Embryonic facial prominence (tissue), 1 donor: ENCODE results near the gene ADAT1.
"Not testable (repeated sequence)": the region's sequence is repeated elsewhere in the genome, so short reads cannot be mapped to it uniquely, and the experiment has no call there.

Experiments
- DNase-seq: peaks from one replicate; pipeline ENCODE4 v3.0.0-alpha.2; 2016; ENCODE audit errors: extremely low spot score

Gene ADAT1

DNA sequence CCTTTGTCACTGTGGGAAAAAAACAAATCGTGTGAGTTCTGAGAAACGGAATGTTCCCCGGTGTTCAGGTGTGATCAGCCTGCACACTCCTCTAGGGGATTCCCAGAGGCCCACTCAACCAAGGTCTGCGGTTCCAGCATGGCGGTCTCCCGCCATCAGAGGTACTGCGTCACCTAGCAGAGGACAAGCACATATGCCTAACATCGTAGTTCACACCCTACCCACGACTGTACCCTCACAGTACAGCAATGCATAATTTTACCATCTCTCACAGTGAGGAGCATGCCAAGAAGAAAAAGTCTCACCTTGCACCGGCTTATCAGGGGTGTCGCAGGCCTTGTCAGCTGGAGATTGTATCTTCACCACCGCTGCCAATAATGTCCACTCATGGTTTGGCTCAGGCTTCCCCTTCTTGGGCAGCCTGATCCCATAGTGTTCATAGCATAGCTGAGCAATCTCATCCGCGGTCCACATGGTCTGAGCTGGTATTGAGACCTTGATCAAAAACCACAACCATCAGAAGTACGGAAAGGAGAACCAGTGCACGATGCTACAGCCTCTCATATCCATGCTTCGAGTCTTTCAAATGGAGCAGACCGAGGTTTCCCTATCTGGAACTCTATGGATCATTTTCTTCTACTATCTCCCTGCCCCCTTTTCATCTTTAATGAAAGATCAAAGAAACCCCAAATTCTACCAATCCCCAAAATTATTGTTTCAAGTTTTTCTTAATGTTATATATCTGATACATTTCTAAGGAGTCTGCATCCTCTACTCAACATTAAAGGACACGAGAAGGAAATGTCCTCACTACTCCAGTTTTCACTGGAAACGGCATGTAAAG is 2.5 kb downstream of the ADAT1 start:
- no peak for DNase-seq

DNA sequence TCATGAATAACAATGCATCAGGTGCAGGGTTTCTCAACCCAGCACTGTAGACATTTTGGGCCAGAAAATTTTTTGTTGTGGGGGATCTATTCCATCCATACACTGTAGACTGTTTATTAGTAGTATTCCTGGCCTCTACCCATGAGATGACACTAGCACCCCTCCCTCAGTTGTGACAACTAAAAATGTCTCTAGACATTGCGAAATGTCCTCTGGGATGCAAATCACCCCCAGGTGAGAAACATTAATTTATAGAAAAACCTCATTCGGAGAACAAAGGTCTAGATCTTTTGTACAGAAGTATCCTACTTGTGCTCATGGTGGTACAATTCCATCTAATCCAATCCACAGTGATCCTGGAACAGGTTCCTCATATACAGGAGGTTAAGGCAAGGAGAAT is 4.3 kb downstream of the ADAT1 start:
- DNase-seq, result no peak

DNA sequence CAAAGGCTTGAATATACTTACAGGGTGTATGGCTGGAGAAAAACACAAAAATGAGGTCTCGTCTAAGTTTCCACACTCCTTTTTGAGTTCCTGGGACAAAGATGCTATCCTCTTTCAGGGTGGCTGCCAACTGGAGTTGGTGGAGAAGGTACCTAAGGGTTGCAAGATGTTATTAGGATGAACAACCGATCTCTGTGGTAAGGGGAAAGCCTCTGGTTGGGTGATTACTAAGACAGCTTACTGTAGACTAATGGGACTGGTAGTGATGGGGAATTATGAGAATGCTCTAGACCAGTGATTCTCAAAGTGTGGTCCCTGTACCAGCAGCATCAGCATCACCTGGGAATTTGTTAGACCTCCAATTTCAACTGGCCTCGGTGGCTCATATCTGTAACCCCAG is 6.0 kb downstream of the ADAT1 start:
- DNase-seq, result no peak

DNA sequence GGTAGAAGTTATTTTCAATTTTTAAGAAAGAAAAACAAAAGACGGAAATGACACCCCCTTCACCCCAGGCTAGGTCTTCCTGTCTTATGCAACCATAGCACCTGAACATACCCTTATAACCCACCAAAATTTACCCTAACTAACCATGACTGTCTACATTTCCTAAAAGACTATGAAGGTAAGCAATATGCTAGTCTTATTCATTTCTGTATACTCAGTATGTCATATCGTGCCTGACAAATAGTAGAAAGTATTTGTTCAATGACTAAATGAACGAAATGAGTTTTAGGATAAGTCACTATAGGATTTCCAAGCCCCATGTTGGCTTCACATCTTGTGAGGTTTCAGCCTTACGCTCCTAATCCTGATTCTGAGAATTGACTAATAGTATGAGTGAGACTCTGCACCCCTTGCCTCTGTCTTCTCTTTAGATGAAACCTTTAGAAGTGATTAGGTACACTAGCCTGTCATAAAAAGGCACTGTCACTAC is 6.5 kb downstream of the ADAT1 start:
- DNase-seq, result no peak

DNA sequence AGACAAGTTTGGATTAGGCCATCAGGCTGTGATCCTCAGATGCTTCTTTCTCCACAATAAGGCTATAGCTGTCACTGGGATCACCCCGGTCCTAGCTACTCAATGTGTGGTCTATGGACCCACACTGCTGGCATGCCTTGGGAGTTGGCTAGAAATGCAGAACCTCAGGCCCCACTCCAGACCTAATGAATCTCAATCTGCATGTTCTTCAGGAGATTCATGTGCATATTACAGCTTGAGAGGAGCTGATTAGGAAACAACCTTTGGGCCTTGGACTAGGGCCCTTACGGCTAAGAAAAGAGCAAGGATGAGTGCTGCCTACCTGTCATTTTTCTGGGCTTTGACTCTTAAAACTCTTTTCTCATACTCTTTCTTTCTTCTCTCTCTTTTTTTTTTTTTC is 7.5 kb downstream of the ADAT1 start:
- no peak for DNase-seq

GRCh38 chr16:75614066-75614897 is 8.8 kb downstream of the ADAT1 start:
- no peak for DNase-seq

GRCh38 chr16:75606507-75606906 is 16.6 kb downstream of the ADAT1 start:
- no peak for DNase-seq

DNA sequence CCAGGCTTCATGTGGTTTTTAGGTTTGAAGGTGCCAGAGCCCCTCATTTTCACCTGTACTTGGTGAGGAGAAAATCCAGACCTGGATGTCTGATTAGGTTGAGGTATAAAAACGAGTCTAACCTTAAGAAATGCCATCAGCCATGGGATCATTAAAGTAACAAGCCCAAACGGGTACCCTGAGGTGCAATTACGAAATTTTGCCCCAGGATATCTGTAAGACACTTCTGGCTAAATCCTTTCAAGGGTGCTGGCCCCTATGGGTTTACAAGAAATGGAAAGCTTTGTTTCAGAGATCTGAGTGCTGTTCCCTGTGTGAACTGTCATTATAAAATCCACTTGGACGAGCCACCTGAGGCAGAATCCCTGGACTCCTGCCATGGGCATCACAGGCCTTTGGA is 19.8 kb downstream of the ADAT1 start:
- DNase-seq, result no peak

- no peak for DNase-seq
Observed at GRCh38 chr16:75599452-75600277, 23.4 kb downstream of the ADAT1 start.

GRCh38 chr16:75593825-75594820 is 29.0 kb downstream of the ADAT1 start:
- DNase-seq, result no peak

- no peak for DNase-seq
Observed at GRCh38 chr16:75593308-75593707, 29.8 kb downstream of the ADAT1 start.

- not testable (repeated sequence) for DNase-seq
Observed at GRCh38 chr16:75591927-75592326, 31.2 kb downstream of the ADAT1 start.

DNA sequence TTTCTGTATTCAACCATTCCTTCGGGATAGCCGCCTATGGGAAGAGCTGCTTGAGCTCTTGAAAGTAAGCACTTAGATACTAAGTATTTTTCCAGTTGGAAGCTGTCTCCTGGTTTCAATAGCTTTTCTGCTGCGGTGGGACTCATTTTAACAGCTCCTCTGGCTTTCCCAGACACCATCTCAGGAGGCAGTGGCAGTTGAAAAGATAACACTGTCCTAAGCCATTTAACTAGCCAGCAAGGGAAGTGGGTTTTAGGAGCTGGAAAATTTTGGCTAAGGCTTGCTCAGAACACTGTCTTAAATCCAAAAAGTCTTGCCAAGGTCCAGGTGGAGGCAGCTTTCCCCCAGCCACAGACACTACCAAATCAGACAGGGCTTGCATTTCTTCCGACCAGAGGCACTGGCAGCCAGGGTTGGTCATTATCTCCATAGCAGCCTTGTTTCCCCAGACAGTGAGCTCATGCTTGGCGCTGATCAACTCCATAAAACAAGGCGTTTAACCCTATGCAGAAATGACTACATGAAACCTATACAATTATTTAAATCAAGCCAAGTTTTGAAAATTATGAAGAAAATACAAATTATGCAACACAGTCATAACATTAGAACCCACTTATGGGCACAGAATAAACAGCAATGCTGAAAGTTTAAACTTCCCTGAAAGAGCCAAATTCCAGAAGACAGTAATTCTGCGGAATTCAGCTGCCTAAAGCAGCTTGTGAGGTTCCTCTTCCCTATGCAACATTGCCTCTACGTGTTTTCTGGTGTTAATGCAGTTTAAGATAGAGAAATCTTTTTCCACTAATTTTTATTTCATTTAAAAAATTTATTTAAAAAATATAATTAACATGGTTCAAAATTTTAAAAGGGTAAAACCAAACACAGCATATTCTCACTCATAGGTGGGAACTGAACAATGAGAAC is 31.9 kb downstream of the ADAT1 start:
- peak; percentile 55 for DNase-seq

DNA sequence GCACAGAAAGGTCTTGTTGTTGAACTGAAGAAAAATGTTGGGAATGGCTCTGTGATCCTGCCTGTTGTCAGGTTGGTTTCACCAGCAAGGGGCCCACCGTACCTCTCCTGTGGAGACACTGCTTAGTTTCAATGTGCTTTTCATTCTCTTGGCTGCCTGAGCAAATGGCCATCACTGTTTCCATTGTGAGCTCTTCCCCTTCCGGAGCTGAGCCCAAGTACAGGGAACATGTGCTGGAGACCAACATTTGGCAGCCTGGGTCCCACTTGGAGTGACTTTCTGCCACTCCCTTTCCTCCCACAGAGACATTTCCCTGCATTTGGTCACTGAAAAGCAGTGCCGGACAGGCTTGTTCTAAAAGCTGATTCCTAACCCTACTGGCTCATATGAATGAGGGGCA is 33.8 kb downstream of the ADAT1 start:
- DNase-seq, result no peak

- DNase-seq, result no peak
Observed at GRCh38 chr16:75588716-75589115, 34.4 kb downstream of the ADAT1 start.

GRCh38 chr16:75584108-75584507 is 39.0 kb downstream of the ADAT1 start:
- DNase-seq, result no peak

- no peak for DNase-seq
Observed at GRCh38 chr16:75579281-75579834, 43.7 kb downstream of the ADAT1 start.

DNA sequence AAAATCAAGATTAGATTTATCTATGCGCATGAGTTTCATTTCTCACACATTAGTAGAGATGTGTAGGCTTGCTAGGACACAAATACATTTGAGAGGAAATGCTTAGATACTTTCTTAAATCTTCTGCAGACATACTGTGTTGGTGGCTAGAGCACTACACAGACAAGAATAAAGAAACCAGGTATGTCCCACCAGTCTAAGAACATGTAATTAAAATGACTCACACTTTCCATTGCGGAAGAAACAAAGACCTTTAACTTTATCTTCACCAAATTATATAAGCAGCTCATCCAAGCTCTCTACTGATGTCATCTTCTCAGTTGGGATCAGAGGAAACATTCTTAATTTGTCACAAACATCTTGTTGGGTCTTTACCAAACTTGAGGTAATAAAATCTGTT is 44.4 kb downstream of the ADAT1 start:
- no peak for DNase-seq

GRCh38 chr16:75578212-75578611 is 44.9 kb downstream of the ADAT1 start:
- DNase-seq, result no peak
